Ecto neural progenitor cell (in vitro differentiated cells): Measurements from ENCODE around the gene GRHL1.

Source experiments
- DNase-seq: peaks from one replicate; pipeline ENCODE4 v3.0.0-alpha.2; 2018; ENCODE audit warnings: low spot score

GRHL1 gene

DNA sequence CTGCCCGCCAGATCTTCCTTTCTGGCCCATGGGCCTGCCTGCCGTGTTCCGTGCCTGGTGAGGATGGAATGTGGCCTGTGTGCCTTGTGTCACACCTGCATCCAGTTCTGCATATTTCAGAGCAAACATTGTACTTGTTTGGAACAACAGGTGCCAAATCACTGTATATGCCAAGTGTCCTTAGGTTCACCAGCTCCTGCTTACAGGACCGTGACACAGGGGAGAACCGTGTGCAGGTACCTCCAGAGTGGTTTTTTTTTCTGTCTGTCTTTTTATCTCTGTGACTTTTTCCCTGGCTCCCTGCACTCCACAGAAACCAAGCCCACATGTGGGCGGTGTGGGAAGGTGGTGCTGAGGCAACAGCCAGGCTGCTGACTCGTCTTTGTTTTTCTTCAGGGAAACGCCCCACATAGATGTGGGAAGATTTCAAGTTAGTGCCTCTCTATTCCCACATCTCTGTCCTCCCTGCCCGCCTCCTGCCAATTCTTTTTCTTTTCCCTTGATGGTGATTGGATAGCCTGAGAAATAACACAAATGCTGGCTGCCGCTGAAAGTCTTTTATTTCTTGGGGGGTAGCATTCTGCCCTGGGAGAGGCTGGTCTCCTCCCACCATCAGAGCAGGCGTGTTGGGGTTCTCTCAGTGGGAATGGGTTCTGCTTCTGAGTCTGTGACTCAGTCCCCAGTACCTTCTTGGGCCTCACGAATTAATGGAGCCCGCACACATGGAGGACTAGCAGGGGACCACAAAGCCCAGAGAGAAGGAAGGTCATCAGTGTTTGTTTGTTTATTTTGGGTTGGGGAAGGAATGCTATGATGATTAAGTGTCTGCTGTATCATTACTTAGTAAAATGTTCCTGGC, 21.4 kb downstream of the GRHL1 start:
- no peak for DNase-seq

DNA sequence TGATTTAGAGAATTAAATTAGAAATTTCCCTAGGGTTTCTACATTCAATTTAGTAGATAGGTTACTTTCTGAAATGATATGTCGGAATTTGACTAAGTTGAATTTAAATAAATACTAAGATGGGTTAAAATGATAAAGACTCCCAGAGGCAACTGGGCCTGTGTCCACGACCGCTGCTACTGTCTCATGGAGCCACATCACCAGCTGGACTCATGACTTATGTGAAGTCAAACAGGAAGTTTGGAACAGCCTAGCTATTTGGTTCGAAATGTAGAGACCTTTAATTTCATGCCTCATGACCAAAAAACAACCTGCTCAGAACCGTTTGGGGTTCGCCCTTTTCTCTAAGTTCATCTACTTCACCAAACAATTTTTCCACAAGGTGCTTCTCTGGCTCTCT, 22.2 kb downstream of the GRHL1 start:
- DNase-seq: no peak

DNA sequence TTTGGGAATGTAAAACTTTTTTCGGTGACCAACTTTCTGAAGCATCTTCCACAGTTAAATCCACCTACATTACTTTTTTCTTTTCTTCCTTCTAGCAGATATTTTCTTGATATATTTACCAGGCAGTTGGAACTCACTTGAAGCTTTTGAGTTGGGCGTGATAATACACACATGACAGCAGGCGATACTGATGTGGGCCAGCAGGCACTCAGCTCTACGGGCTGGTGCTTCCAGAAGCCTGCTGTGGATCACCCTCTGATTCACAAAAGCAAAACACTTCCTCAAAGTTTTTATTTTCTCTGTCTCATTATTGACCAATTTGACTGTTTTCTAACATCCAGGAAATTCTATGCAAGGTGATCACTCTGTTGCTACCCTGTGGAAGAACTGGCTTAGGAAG, 22.9 kb downstream of the GRHL1 start:
- DNase-seq: no peak

DNA sequence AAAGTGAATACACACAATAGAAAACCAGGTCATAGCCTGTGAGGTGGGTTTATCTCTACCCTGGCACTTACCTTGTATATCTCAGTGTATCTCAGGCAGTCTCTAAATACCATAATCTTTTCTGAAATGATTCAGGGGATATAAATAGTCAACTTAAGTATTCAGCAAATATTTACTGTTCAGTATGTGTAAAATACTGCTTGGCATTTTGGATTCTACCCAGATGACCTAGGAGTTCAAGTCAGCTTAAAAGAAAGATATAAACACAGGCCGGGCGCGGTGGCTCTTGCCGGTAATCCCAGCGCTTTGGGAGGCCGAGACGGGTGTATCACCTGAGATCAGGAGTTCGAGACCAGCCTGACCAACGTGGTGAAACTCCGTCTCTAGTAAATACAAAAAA, 23.8 kb downstream of the GRHL1 start:
- no peak for DNase-seq

DNA sequence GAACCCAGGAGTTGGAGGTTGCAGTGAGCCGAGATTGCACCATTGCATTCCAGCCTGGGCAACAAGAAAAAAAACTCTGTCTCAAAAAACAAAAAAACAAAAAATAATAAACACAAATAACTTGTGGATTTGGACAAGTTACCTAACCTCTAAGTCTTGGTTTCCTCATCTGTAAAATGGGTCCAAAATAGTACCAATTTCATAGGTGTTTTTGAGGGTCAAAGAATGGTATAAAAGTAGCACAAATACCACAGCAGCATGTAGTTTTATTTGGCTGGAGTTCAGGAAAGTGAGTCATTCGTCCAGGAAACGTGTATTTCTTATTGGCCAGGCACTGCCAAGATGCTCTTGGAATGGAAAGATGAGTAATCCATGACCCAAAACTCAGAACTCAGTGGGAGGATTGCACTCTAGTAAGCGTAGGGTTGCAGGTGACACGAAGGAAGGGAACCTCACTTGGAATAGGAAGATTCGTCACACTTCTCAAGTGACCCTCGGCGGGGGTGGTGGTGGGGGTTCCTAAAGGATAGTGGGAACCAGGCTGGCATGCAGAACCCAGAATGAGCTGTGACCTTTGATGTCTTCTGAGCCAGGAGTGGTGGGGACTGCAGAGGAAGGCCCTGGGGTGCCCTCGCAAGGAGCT, 24.4 kb downstream of the GRHL1 start:
- no peak for DNase-seq

DNA sequence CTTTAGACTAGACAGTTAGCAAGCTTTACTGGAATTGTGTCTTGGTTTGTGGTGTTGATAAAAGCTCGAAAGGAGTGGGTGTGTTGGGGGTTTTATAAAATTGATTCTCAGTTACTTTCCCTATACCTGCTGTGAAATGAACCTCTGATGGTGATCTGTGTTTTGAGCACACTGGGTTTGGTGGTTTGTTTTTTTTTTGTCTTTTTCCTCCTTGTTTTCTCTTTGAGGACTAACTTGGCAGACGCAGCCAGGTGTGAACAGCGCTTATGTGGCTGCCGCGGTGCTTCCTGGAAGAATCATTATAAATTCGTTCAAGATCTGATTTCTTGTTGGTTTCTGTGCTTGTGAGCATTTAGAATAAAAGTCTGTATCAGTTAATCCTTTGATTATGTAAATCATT, 28.5 kb downstream of the GRHL1 start:
- no peak for DNase-seq

DNA sequence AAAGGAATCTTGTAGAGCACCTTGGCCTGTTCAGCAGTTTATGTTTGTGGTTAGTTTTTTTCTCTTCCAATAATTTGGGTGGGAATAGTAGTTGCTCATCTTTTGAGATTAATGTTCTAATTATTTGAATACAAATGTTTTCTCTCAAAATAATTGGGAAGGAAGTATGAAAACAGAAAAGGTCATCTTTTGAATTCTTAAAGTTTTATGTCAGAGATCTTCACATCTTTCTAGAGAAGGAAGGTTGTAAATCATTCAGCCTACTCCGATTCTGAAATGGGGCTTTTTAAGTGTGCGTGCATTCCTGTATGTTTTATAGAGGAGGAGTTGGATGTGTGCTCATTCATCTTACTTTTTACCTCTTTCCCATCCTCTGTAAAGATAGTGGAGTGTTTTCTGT, 29.0 kb downstream of the GRHL1 start:
- no peak for DNase-seq

DNA sequence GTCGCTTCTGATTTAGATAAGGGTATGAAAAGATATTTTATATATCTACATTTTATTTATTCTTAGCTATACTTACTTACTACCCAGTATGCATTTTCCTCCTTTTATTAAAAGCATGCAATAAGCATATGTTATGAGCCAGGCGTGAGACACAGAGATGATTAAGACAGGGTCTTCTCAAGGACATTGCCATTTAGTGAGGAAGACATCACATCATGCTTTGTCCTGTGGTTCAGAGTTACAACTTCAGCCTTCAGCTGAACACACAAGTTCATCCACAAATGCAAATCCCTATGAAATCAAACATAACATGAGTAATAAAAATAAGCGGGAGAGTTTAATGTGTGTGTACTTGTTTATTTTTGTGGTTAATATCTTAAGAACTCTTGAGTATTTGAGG, 30.2 kb downstream of the GRHL1 start:
- no peak for DNase-seq

DNA sequence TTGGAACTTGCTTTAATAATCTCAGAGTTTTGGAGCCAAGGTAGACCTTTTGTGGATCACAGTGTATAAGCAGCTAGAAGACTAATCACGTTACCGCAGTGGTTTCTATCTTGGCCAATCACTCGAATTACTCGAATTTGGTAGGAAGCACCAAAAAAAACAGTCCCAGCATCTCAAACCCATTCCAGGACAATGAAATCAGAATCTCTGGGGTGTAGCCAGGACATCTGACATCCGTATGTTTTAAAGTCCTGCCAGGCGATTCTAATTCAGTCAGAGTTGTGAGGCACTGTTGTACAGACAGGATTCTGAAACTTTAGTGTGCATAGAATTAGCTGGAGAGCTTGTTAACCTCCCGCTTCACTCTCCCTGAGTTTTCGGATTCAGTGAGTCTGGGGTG, 30.8 kb downstream of the GRHL1 start:
- DNase-seq: peak; percentile 22

DNA sequence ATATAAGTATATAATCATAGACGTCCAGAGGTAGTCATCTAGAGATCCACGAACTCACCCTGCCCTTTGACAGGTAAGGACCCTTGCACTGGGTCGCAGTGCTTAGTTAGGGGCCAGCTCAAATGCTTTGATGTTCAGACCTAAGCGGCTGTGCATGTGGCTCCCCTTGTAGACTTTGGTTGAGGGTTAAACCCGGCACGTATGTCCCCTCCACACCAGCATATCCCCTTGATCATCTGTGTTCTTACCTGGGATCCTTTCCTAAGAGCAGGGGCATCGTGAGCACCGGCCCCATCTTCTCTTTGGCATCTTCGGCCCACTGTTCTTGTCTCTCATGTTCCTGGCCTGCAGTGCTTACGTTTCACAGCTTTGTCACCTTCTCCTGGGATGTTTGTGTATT, 31.4 kb downstream of the GRHL1 start:
- DNase-seq: peak; percentile 23

DNA sequence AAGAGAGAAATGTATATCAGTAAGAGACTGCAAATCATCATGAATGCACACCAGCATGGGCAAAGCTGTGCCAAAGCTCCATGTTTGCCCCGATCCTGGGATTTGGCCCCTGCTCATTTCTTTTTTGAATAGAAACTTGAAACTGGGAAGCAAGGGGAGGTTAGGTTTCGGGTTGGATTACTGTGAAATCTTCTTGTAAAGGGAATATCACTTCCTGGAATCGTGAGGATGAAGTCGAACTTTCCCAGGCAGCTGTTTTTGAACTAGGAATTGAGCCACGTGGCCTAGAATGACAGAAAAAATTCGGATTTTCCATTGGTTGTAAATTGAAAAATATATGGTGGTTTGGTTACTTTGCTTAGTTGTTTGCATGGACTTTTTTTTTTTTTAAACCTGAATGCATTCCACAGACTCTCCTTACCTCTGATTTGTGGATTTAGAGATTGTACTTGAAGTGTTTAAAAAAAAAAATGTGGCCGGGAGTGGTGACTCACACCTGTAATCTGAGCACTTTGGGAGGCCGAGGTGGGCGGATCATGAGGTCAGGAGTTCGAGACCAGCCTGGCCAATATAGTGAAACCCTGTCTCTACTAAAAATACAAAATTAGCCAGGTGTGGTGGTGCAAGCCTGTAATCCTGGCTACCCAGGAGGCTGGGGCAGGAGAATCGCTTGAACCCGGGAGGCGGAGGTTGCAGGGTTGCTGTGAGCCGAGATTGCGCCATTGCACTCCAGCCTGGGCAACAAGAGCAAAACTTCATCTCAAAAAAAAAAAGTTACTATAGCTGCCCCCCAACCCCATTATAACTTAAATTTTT, 32.1 kb downstream of the GRHL1 start:
- DNase-seq: no peak

DNA sequence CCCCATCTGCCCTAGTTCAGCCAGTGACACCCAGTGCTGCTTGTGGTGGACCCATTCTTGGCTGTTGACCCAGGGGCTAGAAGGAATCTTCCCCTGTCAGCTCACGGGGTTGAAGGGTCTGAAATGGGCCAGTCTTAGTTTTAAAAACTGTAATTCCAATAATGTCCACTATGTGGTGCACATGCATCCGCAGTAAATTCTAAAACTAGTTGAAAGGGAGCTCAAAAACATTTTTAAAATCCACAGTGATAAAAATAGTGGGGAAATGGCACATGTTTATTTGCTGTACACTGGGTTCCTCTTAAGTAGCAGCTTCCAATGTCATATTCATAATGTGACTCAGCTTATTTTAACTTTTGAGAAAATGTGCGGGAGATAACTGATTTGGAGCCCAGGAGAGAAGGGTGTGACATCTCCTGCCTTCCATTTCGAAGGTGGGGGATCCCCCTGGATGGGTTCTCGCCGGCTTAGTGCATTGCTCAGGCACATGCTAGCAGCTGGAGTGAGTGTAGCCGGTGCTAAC, 32.8 kb downstream of the GRHL1 start:
- DNase-seq: peak; percentile 43

DNA sequence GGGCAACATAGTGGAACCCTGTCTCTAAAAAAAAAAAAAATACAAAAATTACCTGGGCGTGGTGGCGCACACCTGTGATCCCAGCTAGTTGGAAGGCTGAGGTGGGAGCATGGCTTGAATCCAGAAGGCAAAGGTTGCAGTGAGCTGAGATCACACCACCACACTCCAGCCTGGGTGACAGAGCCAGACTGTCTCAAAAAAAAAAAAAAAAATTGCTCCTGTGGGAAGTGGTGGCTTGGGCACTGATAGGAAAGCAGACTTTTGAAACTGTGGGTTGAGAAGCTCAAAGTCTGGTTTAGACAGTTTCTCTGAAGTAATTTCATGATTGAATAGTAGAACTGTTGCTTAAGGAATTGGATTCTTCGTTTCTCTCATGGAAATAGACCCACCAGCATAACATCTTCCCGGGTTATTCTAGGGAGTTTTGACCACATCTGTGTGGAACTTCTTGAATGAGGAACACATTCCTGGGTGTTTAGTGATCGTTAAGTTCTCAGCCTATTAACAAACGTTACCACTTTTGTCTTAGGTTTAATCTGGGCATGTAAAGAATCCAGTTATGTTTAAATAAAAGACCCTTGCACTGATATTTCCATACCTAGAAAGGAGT, 33.5 kb downstream of the GRHL1 start:
- DNase-seq: no peak

DNA sequence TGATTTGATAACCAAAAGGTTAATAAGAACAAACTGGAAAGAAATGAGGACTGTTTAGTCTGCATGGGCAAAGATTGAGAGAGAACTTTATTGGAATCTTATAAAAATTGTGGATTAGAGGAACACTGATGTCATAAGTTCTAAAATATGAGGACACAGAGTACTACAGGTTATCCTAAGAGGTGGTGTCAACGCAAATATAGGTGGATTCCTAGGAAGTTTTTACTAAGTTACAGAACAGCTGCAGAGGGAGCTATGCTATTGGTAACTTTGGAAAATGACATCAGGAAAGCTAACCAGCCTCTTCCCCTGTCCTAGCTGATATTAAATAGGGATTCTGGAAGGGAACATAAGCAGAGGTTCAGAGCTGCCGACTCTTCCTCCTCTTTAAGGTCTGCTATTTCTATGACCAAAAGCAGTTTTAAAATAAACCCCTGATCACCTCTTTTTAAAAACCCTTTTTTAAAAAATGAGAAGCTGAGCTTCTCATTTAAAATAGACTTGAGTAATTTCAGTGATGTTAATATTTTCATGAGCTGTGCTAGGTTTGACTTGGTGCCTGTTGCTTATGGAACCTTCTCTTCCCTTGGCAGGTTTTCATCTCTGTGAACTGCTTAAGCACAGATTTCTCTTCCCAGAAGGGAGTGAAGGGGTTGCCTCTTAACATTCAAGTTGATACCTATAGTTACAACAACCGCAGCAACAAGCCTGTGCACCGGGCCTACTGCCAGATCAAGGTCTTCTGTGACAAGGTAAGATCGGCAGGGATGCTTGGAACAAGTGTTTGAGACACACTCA, 34.2 kb downstream of the GRHL1 start:
- DNase-seq: no peak

DNA sequence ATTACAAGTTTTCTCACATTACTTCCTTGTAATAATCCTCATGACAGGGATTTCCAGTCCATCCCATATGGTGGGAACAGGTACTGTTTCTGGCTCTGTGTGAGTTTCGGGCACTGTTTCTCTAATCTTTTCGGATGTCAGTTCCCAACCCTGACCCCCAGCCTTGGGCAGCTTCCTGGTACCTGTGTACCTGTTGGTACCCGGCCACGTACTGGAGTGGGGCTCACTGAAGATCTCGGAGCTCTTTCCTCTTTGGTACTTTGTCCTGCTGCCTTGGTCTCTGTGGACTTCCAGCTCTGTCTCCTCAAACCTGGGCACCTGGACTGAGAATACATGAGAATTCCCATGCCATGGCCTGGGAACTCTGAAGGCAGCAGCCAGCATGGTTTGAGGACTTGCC, 36.8 kb downstream of the GRHL1 start:
- no peak for DNase-seq

DNA sequence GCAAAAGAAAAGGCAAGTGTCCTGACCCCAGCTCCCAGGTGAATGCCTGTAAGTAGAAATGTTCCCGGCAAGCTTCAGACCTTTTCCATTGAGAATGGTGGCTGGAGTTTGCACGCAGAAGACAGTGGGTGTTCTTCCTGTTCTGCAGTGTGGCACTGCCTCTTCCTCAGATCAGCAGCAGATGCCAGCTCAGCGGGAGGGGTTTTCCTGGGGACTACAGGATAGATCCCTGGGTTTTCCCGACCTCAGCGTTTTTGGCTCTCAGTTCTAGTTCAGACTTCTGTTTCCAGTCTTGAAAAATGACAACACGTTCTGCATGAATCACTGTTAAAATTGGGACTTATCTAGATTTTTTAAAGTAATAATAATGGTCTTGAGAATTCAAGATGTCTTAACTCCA, 39.2 kb downstream of the GRHL1 start:
- no peak for DNase-seq

DNA sequence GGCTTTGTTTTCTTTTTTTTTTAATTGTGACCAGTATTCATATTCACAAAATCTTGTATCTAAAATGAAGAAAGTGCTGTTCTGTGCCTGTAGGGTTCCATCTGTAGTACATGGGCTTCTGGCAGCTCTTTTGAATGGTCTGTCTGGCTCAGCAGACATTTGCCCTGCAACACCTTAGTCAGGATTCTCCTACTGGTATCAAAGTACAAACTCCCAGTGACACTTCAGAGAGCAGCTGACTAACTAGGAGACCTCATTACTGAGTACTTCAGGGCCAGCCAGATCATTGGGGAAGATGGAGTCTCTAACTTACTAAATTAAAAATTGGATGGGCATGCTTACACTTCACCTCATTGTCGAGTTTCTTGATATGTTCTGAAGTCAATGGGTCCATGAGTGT, 39.7 kb downstream of the GRHL1 start:
- DNase-seq: peak; percentile 8

DNA sequence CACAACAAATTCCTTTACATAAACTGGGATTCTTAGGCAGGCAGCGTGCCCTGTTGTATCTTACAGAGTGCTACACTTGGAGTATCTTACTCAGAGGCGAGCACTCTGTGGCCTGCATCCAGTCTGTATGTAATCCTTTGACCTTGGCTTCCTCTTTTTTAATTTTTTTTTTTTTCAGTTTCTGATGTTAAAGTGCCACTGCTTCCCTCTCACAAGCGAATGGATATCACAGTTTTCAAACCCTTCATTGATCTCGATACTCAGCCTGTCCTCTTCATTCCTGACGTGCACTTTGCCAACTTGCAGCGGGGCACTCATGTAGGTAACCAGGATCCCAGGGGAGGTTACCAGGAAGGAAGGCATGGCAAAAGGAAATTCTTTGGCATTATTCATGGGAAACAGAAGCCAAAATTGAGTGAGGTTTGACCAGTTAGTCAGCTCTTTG, 40.4 kb downstream of the GRHL1 start:
- peak; percentile 6 for DNase-seq

DNA sequence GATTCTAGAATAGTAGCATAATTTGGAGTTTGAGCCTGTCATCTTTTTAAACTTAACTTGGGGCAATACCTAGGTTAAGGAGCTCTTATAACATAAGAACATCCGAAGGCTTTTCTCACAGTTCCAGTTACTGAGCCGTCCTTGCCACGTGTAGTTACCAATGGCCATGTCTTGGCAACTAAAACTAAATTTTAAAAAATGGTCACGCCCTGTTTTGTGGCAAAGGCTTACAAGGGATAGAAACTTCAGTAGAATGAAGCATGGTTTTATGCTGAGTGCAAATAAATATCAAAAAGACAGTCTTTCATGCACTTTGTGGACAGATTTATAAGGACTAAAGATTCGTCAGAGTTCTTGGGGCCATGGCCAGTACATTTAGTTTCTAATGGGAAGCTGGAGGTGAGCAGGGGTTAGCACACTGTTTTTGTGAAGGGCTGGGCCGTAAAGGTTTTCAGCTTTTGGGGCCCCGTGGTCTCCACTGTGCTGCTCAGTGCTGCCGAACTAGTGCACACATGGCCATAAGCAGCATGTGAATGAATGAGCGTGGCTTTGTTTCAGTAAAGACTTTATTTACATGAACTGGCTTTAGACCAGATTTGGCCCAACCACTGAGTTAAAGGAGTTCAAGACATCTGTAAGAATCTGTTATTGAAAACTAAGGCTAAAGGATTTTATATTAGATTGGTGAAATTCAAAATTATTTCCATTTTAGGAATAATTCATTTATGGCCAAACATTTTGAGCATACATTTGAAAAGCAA, 41.1 kb downstream of the GRHL1 start:
- no peak for DNase-seq

DNA sequence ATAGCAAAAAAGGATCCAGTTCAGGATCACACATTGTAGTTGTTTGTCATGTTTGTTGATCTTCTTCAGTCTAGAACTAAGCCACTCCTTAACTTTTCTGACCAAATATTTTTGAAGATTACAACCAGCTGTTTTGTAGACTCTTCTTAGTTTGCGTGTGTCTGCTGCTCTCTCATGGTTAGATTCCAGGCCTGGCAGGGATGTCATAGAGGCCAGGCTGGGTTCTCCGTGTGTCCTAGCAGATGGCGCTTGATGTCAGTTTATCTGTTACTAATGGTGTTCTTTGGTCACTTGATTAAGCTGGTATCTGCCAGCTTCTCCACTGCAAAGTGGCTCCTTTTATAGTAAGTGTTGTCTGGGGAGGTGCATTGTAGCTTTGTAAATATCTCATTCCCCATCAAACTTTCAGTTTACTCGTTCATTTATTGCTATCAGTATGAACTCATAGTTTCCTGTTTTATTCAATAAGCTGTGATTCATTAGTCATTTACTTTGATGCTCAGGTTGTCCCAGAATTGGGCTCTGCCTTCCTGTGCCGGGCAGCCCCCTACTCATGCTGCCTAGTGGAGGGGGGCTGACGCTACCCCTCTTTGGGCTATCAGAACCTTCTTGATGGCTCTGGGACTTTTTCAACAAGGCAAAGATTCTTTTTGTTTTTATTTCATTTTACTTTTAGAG, 42.1 kb downstream of the GRHL1 start:
- DNase-seq: no peak
